Liver (tissue), 9 donors: ENCODE data around the gene SLC24A1. TPM values are rescaled to one million over a fixed set of nuclear protein-coding genes. Genes with fewer than 3 reads are reported as not detected.
"Not testable (repeated sequence)": the region's sequence is repeated elsewhere in the genome, so short reads cannot be mapped to it uniquely, and the experiment has no call there.

Experiments
- DNase-seq: peaks from one replicate; pipeline ENCODE4 v3.0.0-alpha.2; 2017; ENCODE audit warnings: low spot score
- H3K27ac ChIP-seq, 2 donors: one replicate each; pipeline ENCODE4 v1.7.0; 2013; ENCODE audit warnings: inconsistent platforms in 2 of 2, low read length in 2 of 2, control low read depth in 1 of 2, low read depth in 1 of 2, mild to moderate bottlenecking in 1 of 2
- H3K27me3 ChIP-seq, 4 donors: one replicate each; pipeline versions ENCODE4 v1.6.1 to v1.7.0; 2013; ENCODE audit warnings: low read length in 3 of 4, inconsistent platforms in 1 of 4, mild to moderate bottlenecking in 1 of 4, moderate library complexity in 1 of 4; ENCODE audit not compliant: control insufficient read depth in 4 of 4, insufficient read depth in 4 of 4
- H3K36me3 ChIP-seq, 4 donors: one replicate each; pipeline versions ENCODE4 v1.6.1 to v1.7.0; 2013; ENCODE audit warnings: low read length in 3 of 4, mild to moderate bottlenecking in 3 of 4, low read depth in 1 of 4, moderate library complexity in 1 of 4; ENCODE audit not compliant: control insufficient read depth in 4 of 4, insufficient read depth in 3 of 4
- H3K4me1 ChIP-seq, 4 donors: one replicate each; pipeline versions ENCODE4 v1.6.1 to v1.7.0; 2013; ENCODE audit warnings: low read length in 3 of 4, mild to moderate bottlenecking in 3 of 4, moderate library complexity in 1 of 4; ENCODE audit not compliant: control insufficient read depth in 4 of 4, insufficient read depth in 4 of 4
- H3K4me3 ChIP-seq, 3 donors: one replicate each; pipeline versions ENCODE4 v1.6.1 to v1.7.0; 2013; ENCODE audit warnings: low read length in 3 of 3, control low read depth in 1 of 3, low read depth in 1 of 3, mild to moderate bottlenecking in 1 of 3
- H3K9ac ChIP-seq, 2 donors: one replicate each; pipeline ENCODE4 v1.7.0; 2013; ENCODE audit warnings: low read length in 2 of 2, mild to moderate bottlenecking in 2 of 2, moderate library complexity in 2 of 2, control low read depth in 1 of 2, low read depth in 1 of 2
- H3K9me3 ChIP-seq, 4 donors: one replicate each; pipeline versions ENCODE4 v1.6.1 to v1.7.0; 2013; ENCODE audit warnings: low read length in 3 of 4; ENCODE audit not compliant: control insufficient read depth in 4 of 4
- ATF3 ChIP-seq: IDR thresholded peaks from 2 replicates; pipeline ENCODE4 v1.6.1; 2016; ENCODE audit warnings: antibody characterized with exemption
- EGR1 ChIP-seq, 2 donors: IDR thresholded peaks; 2 replicates each; pipeline ENCODE4 v1.6.1; 2016 to 2018; ENCODE audit warnings: antibody characterized with exemption in 2 of 2, low read depth in 2 of 2
- FOXA1 ChIP-seq: IDR thresholded peaks from 2 replicates; pipeline ENCODE4 v1.6.1; 2016; ENCODE audit warnings: antibody characterized with exemption
- FOXA2 ChIP-seq: IDR thresholded peaks from 2 replicates; pipeline ENCODE4 v1.6.1; 2016; ENCODE audit warnings: antibody characterized with exemption
- GABPA ChIP-seq, 2 donors: IDR thresholded peaks in 1 of 2; conservative IDR thresholded peaks in 1 of 2; 2 replicates each; pipeline ENCODE4 v1.6.1; 2016; ENCODE audit warnings: antibody characterized with exemption in 2 of 2, mild to moderate bottlenecking in 1 of 2, moderate library complexity in 1 of 2
- HNF4A ChIP-seq, 2 donors: conservative IDR thresholded peaks; 2 replicates each; pipeline ENCODE4 v1.6.1; 2016; ENCODE audit warnings: antibody characterized with exemption in 2 of 2, mild to moderate bottlenecking in 2 of 2
- HNF4G ChIP-seq: IDR thresholded peaks from 2 replicates; pipeline ENCODE4 v1.6.1; 2016; ENCODE audit warnings: antibody characterized with exemption
- JUND ChIP-seq, 2 donors: IDR thresholded peaks; 2 replicates each; pipeline ENCODE4 v1.6.1; 2016; ENCODE audit warnings: antibody characterized with exemption in 2 of 2
- RAD21 ChIP-seq, 2 donors: IDR thresholded peaks; 2 replicates each; pipeline ENCODE4 v1.6.1; 2016; ENCODE audit warnings: antibody characterized with exemption in 2 of 2, mild to moderate bottlenecking in 2 of 2
- REST ChIP-seq: IDR thresholded peaks from 2 replicates; pipeline ENCODE4 v1.6.1; 2016; ENCODE audit warnings: antibody characterized with exemption, mild to moderate bottlenecking
- RXRA ChIP-seq, 2 donors: IDR thresholded peaks; 2 replicates each; pipeline ENCODE4 v1.6.1; 2017 to 2018; ENCODE audit warnings: antibody characterized with exemption in 2 of 2, mild to moderate bottlenecking in 1 of 2
- SP1 ChIP-seq: IDR thresholded peaks from 2 replicates; pipeline ENCODE4 v1.6.1; 2018; ENCODE audit warnings: antibody characterized with exemption, mild to moderate bottlenecking
- TAF1 ChIP-seq: conservative IDR thresholded peaks from 2 replicates; pipeline ENCODE4 v1.6.1; 2016; ENCODE audit warnings: antibody characterized with exemption, mild to moderate bottlenecking
- ZBTB33 ChIP-seq: IDR thresholded peaks from 2 replicates; pipeline ENCODE4 v1.6.1; 2016; ENCODE audit warnings: antibody characterized with exemption
- WGBS: extraction: QIAGEN DNeasy Blood & Tissue Kit; methylation state at CpG from one replicate; pipeline ENCODE4 v1.1.7; 2013; 5-methylcytosine and 5-hydroxymethylcytosine counted together
- polyA plus RNA-seq, 2 donors: library from polyadenylated mRNA; stranded (reverse) in 1 of 2; unstranded in 1 of 2; fragments of 200-250 nt in 1 of 2; fragments of >200 nt in 1 of 2; fragmentation: Nextera tagmentation in 1 of 2; extraction: Ambion mirVana in 1 of 2; gene quantifications; one replicate each; pipeline versions ENCODE4 v1.2.1 to v1.2.3, GENCODE V29; 2013 to 2015
- total RNA-seq, 2 donors: library from RNA; depleted of rRNA; stranded (reverse); fragments of >200 nt; gene quantifications; one replicate each; pipeline ENCODE4 v1.2.3, GENCODE V29; 2014
- TF ChIP-seq, protein P1 (sequence below): IDR thresholded peaks from 2 replicates; pipeline ENCODE4 v1.6.1; 2016; ENCODE audit warnings: antibody characterized with exemption
- donor health status: healthy.
- donor health status: healthy.
- donor health status: healthy.
- donor health status: healthy.
- donor health status: healthy.

Gene SLC24A1
- total and polyA plus RNA-seq, 4 donors: 1.8 to 3.3 (median 2.2) TPM

GRCh38 chr15:65612949-65613744 lies 8.6 kb upstream of the SLC24A1 start:
- no peak overlapping the region for H3K27ac ChIP-seq

DNA sequence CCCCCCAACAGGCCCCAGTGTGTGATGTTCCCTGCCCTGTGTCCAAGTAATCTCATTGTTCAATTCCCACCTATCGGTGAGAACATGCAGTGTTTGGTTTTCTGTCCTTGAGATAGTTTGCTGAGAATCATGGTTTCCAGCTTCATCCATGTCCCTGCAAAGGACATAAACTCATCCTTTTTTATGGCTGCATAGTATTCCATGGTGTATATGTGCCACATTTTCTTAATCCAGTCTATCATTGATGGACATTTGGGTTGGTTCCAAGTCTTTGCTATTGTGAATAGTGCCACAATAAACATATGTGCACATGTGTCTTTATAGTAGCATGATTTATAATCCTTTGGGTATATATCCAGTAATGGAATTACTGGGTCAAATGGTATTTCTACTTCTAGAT lies 5.9 kb upstream of the SLC24A1 start:
- not testable (repeated sequence) for H3K4me3 ChIP-seq, H3K27ac ChIP-seq, H3K27me3 ChIP-seq, H3K9me3 ChIP-seq, H3K9ac ChIP-seq, DNase-seq, H3K36me3 ChIP-seq
- H3K4me1 ChIP-seq: peaks cover 4 to 17% (median 6%) of the 10 kb centered on the region in 4 donors
- 98% methylated on average over 1 of the region's 1 CpG for WGBS

More at GRCh38 chr15:65612949-65613744, 8.6 kb upstream of the SLC24A1 start:
- Histone ChIP-seq H3K9me3 (no peaks in the 10 kb centered on the region), H3K36me3 (no peaks in the 10 kb centered on the region), H3K27me3 (no peaks in the 10 kb centered on the region), H3K4me3 (no peak overlapping the region), H3K9ac (no peak overlapping the region), H3K4me1 (peaks cover 6 to 31% (median 16%) of the 10 kb centered on the region in 4 donors)
- 77% methylated on average over 6 of the region's 6 CpGs for WGBS
- TF ChIP-seq REST (no peak), HNF4A (conservative IDR thresholded peaks at IDR 0.05) (no peak), FOXA1 (no peak), ZBTB33 (no peak), EGR1 (IDR thresholded peaks at IDR 0.05; ENCODE audit: low read depth in 2 of 2) (no peak), FOXA2 (no peak), RAD21 (IDR thresholded peaks at IDR 0.05) (no peak), HNF4G (no peak), TAF1 (no peak), GABPA (IDR thresholded peaks at IDR 0.05 in 1 of 2, conservative IDR thresholded peaks at IDR 0.05 in 1 of 2) (no peak), JUND (IDR thresholded peaks at IDR 0.05) (no peak), RXRA (IDR thresholded peaks at IDR 0.05) (no peak), ATF3 (no peak), SP1 (no peak)
- TF ChIP-seq, protein P1, sequence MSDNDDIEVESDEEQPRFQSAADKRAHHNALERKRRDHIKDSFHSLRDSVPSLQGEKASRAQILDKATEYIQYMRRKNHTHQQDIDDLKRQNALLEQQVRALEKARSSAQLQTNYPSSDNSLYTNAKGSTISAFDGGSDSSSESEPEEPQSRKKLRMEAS: no peak
- DNase-seq: no peak
